ENCODE measurements around the gene TMEM167B. TPM values are rescaled to one million over a fixed set of nuclear protein-coding genes. Genes with fewer than 3 reads are reported as not detected.
A peak's percentile ranks its signal among the peaks of the same experiment; 100 is the strongest.

The TMEM167B gene
- total RNA-seq, 2 experiments from 2014 or later, result 31.9 to 32.6 TPM

GRCh38 chr1:109116286-109116685, 25.7 kb downstream of the TMEM167B start:
- Mint-ChIP-seq H3K4me1 (ENCODE audit: low read depth) (peaks cover 37% of the 10 kb centered on the region), H3K4me3 (no peak overlapping the region), H3K27me3 (no peaks in the 10 kb centered on the region), H3K36me3 (no peaks in the 10 kb centered on the region), H3K9me3 (no peaks in the 10 kb centered on the region), H3K27ac (peak overlapping the region; percentile 20)
- intact Hi-C loops (cut with micrococcal nuclease), result no loop called here
- CTCF ChIA-PET, result interaction anchor here (0.8 to 2.8 kb wide), 5 partner anchors 14 to 675 kb away, joined by 3 to 34 read pairs (median 3); no protein-coding TSS in a partner anchor
- no peak for DNase-seq
- POLR2A ChIA-PET, result interaction anchor here (0.5 to 4.5 kb wide), 2 partner anchors 16 to 332 kb away, joined by 3 to 35 read pairs; no protein-coding TSS in a partner anchor

DNA sequence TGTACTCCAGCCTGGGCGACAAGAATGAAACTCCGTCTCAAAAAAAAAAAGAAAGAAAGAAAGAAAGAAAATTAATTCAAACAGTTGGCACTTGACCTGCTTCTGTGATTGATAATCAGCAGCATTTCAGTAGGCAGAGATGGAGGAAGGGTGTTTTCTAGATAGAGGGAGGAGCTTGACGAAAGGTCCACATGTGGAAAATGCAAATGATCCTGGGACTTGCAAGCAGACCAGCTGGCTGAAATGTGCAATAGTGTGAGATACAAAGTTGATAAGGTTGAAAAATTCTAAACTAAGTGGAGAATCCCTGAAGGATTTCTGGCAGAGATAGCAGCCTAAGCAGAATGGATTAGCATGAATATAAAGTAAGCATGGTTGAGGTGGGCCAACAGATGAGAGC, 27.5 kb downstream of the TMEM167B start:
- CTCF ChIA-PET, result interaction anchor here (1.2 kb wide), 1 partner anchor 156 kb away, joined by 4 read pairs; no protein-coding TSS in a partner anchor
- no peaks in the 10 kb centered on the region for H3K27me3 Mint-ChIP-seq
- intact Hi-C loops (cut with micrococcal nuclease), result no loop called here
- peaks cover 32% of the 10 kb centered on the region for H3K4me1 Mint-ChIP-seq (ENCODE audit: low read depth)
- H3K4me3 Mint-ChIP-seq, result no peak overlapping the region
- POLR2A ChIA-PET, result no interaction called here
- DNase-seq, result no peak
- no peaks in the 10 kb centered on the region for H3K9me3 Mint-ChIP-seq
- no peaks in the 10 kb centered on the region for H3K36me3 Mint-ChIP-seq
- H3K27ac Mint-ChIP-seq, result no peak overlapping the region

- intact Hi-C loops (cut with micrococcal nuclease), result no loop called here
- H3K4me1 Mint-ChIP-seq (ENCODE audit: low read depth), result peaks cover 14% of the 10 kb centered on the region
- no peak for DNase-seq
- no peaks in the 10 kb centered on the region for H3K27me3 Mint-ChIP-seq
- no peaks in the 10 kb centered on the region for H3K9me3 Mint-ChIP-seq
- ChIA-PET POLR2A (no interaction called here), CTCF (interaction anchor here (3.0 kb wide), 1 partner anchor 8 kb away, joined by 10 read pairs; a partner anchor contains a TSS)
- no peak overlapping the region for H3K4me3 Mint-ChIP-seq
- no peaks in the 10 kb centered on the region for H3K36me3 Mint-ChIP-seq
- no peak overlapping the region for H3K27ac Mint-ChIP-seq
These were observed 29.8 kb downstream of the TMEM167B start for GRCh38 chr1:109120356-109120755.

- H3K27ac Mint-ChIP-seq, result no peak overlapping the region
- POLR2A ChIA-PET, result no interaction called here
- no peak for DNase-seq
- no peak overlapping the region for H3K4me3 Mint-ChIP-seq
- no peaks in the 10 kb centered on the region for H3K27me3 Mint-ChIP-seq
- H3K36me3 Mint-ChIP-seq, result no peaks in the 10 kb centered on the region
- H3K4me1 Mint-ChIP-seq (ENCODE audit: low read depth), result peaks cover 9% of the 10 kb centered on the region
- no peaks in the 10 kb centered on the region for H3K9me3 Mint-ChIP-seq
- CTCF ChIA-PET, result interaction anchor here (1.0 to 2.0 kb wide), 6 partner anchors 15 to 402 kb away, joined by 3 to 6 read pairs (median 3); partner anchors contain the start of gene ELAPOR1
- intact Hi-C loops (cut with micrococcal nuclease), result no loop called here
These were observed 40.5 kb downstream of the TMEM167B start for GRCh38 chr1:109131059-109131458.

- POLR2A ChIA-PET, result no interaction called here
- no peak overlapping the region for H3K27ac Mint-ChIP-seq
- H3K27me3 Mint-ChIP-seq, result no peaks in the 10 kb centered on the region
- no peak for DNase-seq
- peaks cover 10% of the 10 kb centered on the region for H3K4me1 Mint-ChIP-seq (ENCODE audit: low read depth)
- intact Hi-C loops (cut with micrococcal nuclease), result no loop called here
- H3K36me3 Mint-ChIP-seq, result no peaks in the 10 kb centered on the region
- CTCF ChIA-PET, result interaction anchor here (1.0 to 2.0 kb wide), 3 partner anchors 17 to 32 kb away, joined by 3 to 6 read pairs (median 3); partner anchors contain the start of gene ELAPOR1
- no peaks in the 10 kb centered on the region for H3K9me3 Mint-ChIP-seq
- H3K4me3 Mint-ChIP-seq, result no peak overlapping the region
These were observed 41.2 kb downstream of the TMEM167B start for GRCh38 chr1:109131800-109132199.

GRCh38 chr1:109133002-109133706, 42.6 kb downstream of the TMEM167B start:
- Mint-ChIP-seq H3K4me3 (no peak overlapping the region), H3K27me3 (no peaks in the 10 kb centered on the region), H3K9me3 (no peaks in the 10 kb centered on the region), H3K4me1 (ENCODE audit: low read depth) (peaks cover 10% of the 10 kb centered on the region), H3K36me3 (no peaks in the 10 kb centered on the region), H3K27ac (no peak overlapping the region)
- DNase-seq, result no peak
- intact Hi-C loops (cut with micrococcal nuclease), result no loop called here
- ChIA-PET CTCF (no interaction called here), POLR2A (no interaction called here)

DNA sequence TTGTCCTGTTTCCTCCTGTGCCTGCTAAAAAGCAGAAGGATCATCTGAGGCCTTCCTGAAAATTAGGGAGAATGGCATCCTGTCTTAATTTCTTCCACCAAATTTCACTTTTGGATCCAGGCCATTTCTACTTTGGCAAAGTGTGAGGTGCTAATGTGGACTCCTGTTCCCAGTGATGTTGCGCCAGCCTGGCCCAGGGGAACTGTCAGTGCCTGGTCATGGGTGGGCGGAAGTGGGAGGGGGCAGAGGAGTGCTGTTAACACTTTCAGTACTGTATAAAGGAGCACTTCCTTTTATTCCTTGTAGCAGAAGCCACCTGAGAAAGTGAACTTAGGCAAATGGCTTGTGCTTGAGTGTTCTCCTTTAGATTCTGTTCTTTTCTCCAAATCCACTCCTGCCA, 43.3 kb downstream of the TMEM167B start:
- ChIA-PET CTCF (no interaction called here), POLR2A (no interaction called here)
- intact Hi-C loops (cut with micrococcal nuclease), result no loop called here
- Mint-ChIP-seq H3K4me1 (ENCODE audit: low read depth) (peaks cover 10% of the 10 kb centered on the region), H3K27me3 (no peaks in the 10 kb centered on the region), H3K4me3 (no peak overlapping the region), H3K36me3 (no peaks in the 10 kb centered on the region), H3K27ac (no peak overlapping the region), H3K9me3 (no peaks in the 10 kb centered on the region)
- no peak for DNase-seq

DNA sequence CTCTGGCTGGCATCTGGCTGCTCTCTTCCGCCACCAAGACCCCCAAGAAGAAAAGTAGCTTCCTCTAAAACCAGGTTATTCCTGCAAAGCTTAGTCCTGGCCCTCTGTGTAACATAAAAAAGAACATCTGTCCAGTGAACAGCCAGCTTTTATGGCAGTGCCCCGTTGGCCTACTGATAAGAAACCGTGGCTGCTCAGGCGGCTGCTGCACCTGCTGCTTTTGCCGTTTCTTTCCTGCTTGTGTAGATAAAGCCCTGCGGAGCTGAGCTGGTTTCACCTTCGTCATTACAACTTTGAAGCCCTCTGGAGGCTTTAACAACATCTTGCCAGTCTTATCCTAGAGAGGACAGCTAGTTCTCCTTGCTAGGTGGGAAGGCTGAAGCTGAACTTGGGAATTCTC, 43.9 kb downstream of the TMEM167B start:
- Mint-ChIP-seq H3K4me1 (ENCODE audit: low read depth) (peaks cover 10% of the 10 kb centered on the region), H3K27ac (no peak overlapping the region), H3K27me3 (no peaks in the 10 kb centered on the region), H3K4me3 (no peak overlapping the region), H3K36me3 (no peaks in the 10 kb centered on the region), H3K9me3 (no peaks in the 10 kb centered on the region)
- no peak for DNase-seq
- CTCF ChIA-PET, result interaction anchor here (0.6 to 1.4 kb wide), 3 partner anchors 22 to 369 kb away, joined by 3 to 4 read pairs (median 3); a partner anchor contains a TSS
- intact Hi-C loops (cut with micrococcal nuclease), result no loop called here
- POLR2A ChIA-PET, result interaction anchor here (0.7 kb wide), 1 partner anchor 118 kb away, joined by 3 read pairs; no protein-coding TSS in a partner anchor

- no peak for DNase-seq
- Mint-ChIP-seq H3K27me3 (no peaks in the 10 kb centered on the region), H3K36me3 (no peaks in the 10 kb centered on the region), H3K27ac (no peak overlapping the region), H3K4me3 (no peak overlapping the region), H3K9me3 (no peaks in the 10 kb centered on the region), H3K4me1 (ENCODE audit: low read depth) (peaks cover 10% of the 10 kb centered on the region)
- ChIA-PET POLR2A (no interaction called here), CTCF (interaction anchor here (1.4 kb wide), 1 partner anchor 23 kb away, joined by 4 read pairs; a partner anchor contains a TSS)
- intact Hi-C loops (cut with micrococcal nuclease), result no loop called here
These were observed 45.4 kb downstream of the TMEM167B start for GRCh38 chr1:109135940-109136339.

- CTCF ChIA-PET, result no interaction called here
- Mint-ChIP-seq H3K27me3 (no peaks in the 10 kb centered on the region), H3K9me3 (no peaks in the 10 kb centered on the region), H3K36me3 (no peaks in the 10 kb centered on the region), H3K4me3 (no peak overlapping the region), H3K4me1 (ENCODE audit: low read depth) (peaks cover 10% of the 10 kb centered on the region), H3K27ac (no peak overlapping the region)
- intact Hi-C loops (cut with micrococcal nuclease), result no loop called here
- POLR2A ChIA-PET, result no interaction called here
- no peak for DNase-seq
These were observed 46.2 kb downstream of the TMEM167B start for GRCh38 chr1:109136766-109137165.

DNA sequence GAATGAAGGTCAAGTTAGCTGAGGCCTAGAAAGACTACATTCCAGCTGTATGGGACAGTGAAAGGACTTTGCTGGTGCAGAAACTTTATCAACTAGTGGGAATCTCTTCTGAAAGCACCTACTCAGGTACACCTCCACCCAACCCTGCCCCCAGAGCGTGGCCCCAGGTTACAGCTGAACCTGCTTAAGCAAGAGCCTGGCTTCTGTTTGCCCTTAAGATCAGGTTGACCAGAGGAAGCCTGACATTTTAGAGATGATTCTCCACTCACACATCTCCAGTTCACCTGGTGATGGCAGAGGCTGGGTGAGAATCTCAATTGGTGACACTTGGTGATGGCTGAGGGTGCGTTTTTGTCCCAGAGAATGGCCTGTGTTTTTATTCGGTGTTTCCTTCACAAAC, 47.4 kb downstream of the TMEM167B start:
- no peak overlapping the region for H3K4me3 Mint-ChIP-seq
- intact Hi-C loops (cut with micrococcal nuclease), result no loop called here
- no peaks in the 10 kb centered on the region for H3K36me3 Mint-ChIP-seq
- ChIA-PET CTCF (no interaction called here), POLR2A (no interaction called here)
- H3K9me3 Mint-ChIP-seq, result no peaks in the 10 kb centered on the region
- no peaks in the 10 kb centered on the region for H3K27me3 Mint-ChIP-seq
- H3K4me1 Mint-ChIP-seq (ENCODE audit: low read depth), result peaks cover 10% of the 10 kb centered on the region
- DNase-seq, result no peak
- no peak overlapping the region for H3K27ac Mint-ChIP-seq

GRCh38 chr1:109138358-109138757, 47.8 kb downstream of the TMEM167B start:
- no peaks in the 10 kb centered on the region for H3K9me3 Mint-ChIP-seq
- H3K27me3 Mint-ChIP-seq, result no peaks in the 10 kb centered on the region
- CTCF ChIA-PET, result no interaction called here
- no peaks in the 10 kb centered on the region for H3K36me3 Mint-ChIP-seq
- peaks cover 10% of the 10 kb centered on the region for H3K4me1 Mint-ChIP-seq (ENCODE audit: low read depth)
- POLR2A ChIA-PET, result no interaction called here
- no peak overlapping the region for H3K4me3 Mint-ChIP-seq
- DNase-seq, result no peak
- intact Hi-C loops (cut with micrococcal nuclease), result no loop called here
- no peak overlapping the region for H3K27ac Mint-ChIP-seq

DNA sequence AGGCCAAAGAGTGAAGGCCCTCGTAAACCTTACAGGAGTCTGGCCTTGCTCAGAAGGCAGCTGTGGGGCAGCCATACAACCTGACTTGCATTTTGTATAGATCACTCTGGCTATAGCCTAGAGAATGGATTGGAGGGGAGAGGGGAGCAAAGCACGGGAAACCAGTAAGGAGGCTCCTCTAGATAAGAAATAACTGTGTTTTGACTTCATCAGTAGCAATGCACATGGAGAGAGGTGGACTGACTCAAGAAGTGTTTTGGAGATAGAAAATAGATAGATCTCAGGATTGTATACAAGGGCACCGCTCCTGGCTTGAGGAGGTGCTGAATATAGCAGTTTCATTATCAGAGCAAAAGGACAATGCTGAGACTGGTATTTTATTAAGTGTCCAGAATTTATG, 49.8 kb downstream of the TMEM167B start:
- POLR2A ChIA-PET, result no interaction called here

More for the DNA sequence above, 49.8 kb downstream of the TMEM167B start:
- no peak for DNase-seq
- Mint-ChIP-seq H3K27ac (no peak overlapping the region), H3K4me3 (no peak overlapping the region), H3K9me3 (no peaks in the 10 kb centered on the region), H3K4me1 (ENCODE audit: low read depth) (peaks cover 3% of the 10 kb centered on the region), H3K27me3 (no peaks in the 10 kb centered on the region), H3K36me3 (no peaks in the 10 kb centered on the region)
- intact Hi-C loops (cut with micrococcal nuclease), result no loop called here
- CTCF ChIA-PET, result interaction anchor here (1.6 kb wide), 1 partner anchor 392 kb away, joined by 3 read pairs; no protein-coding TSS in a partner anchor

Data from activated CD4-positive, alpha-beta memory T cell treated with anti-CD3 and anti-CD28 coated beads for 36 hours (primary cell).